ENCODE measurements around the gene ARFGEF3.
A peak's percentile ranks its signal among the peaks of the same experiment; 100 is the strongest.

ARFGEF3 gene

DNA sequence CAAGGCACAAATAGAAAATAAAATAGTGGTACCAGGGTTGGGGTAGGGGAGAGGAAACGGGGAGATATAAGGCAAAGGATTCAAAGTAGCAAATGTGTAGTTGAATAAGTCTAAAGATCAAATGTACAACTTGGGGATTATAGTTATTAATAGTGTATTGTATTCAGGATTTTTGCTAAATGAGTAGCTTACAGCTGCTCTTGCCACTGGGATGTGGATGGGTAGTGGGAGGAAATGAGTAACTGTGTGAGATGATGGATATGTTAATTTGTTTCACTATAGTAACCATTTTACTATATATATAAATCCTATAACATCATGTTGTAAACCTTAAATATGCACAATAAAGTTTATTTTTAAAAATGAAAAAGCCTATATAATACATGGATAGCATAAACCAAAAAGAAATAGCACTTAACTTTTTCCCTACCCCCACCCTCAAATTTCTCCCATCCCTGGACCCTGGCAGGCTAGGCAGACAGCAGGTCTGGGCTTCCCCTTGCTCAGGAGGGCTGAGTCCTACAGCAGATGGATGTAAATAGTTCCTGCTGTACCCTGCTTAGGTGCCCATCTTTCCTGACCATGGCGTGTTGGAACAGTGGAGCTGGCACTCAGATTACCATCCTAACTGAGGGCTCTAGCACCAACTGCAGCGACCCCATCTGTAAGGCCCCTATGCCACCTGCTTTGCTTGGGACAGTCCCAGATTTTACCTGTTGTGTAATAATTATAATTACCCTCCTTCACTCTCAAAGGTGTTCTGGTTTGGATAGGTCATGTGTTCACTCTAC is 85.1 kb downstream of the ARFGEF3 start:
- no peak for DNase-seq

DNA sequence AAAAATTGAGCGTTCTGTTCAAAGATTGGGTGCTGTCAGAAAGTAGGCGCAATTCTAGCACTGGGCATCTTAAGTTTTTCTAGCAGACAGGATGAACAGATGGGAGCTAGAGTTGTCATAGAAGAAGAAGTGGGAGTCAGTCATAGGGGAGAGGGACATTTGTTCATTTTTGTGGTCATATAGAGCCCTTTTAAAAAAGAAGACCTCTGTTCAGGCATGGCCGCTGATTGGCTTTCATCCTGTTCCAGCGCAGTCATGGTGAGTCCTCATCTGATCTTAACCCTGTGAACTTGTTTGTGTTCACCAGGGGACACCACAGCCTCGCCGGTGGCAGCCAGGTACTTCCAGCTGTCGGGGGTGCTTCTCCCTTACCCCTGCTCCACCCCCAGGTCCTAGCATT is 86.3 kb downstream of the ARFGEF3 start:
- no peak for DNase-seq

DNA sequence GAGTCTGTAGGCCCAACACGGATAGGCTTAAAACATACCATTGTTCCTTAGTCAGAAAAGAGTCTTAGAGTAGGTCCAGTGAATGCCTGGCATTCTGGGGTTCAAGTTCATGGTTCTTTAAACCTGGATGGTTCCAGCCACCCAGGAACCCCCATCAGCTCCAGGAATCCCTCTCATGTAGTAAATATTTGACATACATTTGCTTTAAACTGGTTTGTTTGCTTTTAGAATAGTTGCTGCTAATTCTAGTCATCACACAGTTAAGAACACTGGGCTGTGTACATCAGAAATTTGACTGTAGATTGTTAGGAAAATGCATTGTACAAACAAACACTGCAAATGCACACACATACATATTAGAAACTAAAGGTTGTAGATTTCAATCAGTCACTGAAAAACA is 87.1 kb downstream of the ARFGEF3 start:
- no peak for DNase-seq

DNA sequence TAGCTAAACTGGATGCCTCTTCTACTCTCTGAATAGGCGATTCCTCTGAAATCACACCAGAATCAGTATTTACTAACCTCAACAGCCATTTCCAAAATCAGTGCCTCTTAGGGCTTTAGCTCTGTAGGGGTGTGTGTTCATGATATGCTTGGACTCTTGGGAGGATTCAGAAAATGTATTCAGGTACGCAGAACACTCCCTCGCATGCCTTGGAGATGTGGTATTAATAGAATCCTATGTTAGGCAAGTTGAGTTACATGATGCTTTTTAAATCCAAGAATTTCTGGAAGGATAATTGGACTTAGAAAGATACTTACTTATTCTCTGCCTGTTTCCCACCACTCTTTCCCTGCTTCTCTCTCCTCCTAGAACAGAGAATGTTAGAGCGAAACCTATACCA is 88.3 kb downstream of the ARFGEF3 start:
- DNase-seq: no peak

DNA sequence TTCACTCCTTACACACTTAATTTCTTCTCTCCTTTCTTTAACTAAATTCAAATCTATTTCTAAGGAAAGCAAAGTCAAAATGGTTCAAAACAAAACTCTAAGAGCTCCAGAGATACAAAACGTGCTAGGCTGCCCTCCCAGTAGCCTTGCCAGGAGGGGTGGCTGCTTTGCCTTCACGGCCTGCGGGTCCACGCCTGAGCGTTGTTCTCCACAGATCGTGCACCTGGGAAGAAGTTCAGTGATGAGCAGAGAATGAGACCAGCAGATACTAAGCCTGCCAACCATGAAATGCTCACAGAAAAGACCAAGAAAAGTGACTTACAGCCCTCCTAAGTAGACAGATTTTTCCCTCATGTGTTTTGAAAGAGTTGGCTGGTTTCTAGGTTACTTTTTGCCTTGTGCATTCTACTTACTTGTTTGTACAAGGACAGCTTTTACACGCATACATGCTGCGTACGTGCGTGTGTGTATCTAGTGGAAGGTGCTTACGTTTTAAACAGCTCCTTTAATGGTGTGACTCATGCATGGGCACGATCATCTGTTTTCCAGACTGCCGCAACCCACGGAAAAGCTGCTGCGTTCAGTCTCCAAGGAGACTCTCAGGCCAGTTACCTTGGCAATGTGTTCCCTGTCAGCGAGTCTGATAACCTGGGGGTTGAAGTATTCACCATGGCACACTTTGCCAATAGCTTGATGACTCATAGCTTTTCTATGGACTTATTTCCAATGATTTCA is 88.9 kb downstream of the ARFGEF3 start:
- DNase-seq: no peak

DNA sequence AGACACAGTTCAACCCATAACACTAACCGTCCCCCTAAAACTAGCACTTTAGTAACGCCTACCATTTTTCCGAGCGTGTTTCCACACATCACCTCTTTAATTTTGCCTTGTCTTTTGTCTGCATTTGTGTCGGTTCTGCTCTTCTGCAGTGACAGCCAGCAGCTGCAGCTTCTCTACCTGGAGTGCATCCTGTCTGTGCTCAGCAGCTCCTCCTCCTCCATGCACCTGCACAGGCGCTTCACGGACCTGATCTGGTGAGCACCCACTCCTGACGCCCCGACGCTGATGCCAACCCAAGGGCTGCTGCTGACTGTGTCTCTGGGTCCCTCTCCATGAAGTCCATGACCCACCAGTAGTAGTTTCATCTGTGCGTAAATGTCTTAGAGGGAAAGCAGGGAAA is 92.0 kb downstream of the ARFGEF3 start:
- no peak for DNase-seq

DNA sequence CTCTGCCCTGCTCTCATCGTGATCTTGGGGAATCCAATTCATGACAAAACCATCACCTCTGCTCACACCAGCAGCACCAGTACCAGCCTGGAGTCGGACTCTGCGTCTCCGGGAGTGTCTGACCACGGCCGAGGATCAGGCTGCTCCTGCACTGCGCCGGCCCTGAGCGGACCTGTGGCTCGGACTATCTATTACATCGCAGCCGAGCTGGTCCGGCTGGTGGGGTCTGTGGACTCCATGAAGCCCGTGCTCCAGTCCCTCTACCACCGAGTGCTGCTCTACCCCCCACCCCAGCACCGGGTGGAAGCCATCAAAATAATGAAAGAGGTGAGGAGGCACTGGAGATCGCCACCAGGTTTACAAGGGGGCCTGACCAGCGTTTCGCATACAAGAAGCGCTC is 93.7 kb downstream of the ARFGEF3 start:
- DNase-seq: no peak

DNA sequence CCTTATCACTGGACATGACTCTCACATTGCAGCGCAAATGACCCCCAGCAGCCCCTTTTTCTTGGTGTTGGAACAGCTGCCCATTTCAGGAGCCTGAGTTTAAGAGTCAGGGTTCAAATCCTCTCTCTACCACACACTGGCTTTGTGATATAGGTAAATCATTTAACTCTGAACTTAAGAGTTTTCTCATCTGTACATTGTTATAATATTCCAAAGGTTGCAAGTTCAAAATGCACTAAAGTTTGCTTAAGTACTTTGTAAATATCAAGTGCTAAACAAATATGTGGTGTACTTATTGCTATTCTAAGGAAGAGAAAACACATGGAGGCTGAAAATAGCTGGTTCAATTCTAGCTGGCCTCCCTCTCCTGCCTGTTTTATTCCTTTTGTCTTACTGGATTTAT is 95.9 kb downstream of the ARFGEF3 start:
- no peak for DNase-seq

DNA sequence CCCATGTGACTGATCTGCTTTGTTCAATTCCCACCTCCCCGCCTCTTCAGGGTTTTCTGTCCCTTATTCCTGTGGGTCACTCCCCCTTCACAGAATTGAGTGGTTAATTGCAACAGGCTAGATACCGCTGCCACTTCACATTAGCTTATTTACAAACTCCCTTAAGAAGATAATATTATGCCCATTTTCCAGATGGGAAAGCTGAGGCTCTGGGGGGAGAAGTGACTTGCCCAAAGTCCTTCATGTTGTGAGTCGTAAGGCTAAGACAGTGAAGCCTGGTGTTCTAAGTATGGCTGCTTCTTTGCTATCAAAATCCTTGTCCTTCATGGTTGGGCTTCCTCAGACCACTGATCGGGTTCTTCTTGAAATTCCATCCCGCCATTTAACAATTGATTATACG is 96.5 kb downstream of the ARFGEF3 start:
- no peak for DNase-seq

DNA sequence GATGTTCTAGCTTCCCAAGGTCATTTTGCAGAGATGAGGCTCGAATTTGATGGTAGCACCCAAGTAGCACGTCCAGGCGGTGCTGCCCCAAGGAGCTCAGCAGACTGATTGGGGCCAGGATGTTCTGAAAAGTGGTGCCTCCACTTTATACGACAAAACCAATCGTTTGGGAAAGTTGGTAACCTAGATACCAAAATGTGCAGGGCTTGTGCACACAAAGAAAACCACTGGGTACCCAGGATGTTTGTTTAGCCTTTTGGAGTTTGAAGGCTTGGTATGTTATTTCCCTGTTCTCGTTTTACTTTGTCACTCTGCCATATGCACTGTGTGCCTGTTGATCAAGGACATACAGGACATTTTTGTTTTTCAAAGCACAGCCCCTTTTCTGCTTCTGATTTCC is 97.3 kb downstream of the ARFGEF3 start:
- no peak for DNase-seq

DNA sequence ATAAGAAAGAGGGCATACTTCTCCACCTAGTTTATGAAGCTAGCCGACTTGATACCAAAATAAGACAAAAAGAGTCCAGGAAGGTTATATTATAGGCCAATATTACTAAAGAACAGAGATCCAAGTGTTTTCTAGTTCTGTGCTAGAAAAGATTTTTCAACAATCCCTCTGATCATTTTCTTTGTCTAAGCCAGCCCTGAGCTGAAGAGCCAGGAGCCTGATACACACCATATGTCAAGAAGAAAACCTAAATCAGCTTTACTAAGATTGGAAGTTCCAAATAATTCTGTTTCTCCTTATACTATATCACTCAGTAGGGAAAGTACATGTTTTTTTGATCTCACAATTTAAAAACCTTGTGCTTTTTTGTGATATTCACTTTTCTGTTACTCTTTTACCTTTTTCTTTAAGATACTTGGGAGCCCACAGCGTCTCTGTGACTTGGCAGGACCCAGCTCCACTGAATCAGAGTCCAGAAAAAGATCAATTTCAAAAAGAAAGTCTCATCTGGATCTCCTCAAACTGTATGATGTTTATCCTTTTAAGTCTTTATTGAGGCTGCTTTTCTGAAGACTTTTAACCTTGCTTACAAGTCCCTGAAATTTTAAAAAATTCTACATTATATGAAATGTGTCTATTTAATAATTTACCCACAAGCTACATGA is 99.5 kb downstream of the ARFGEF3 start:
- no peak for DNase-seq

DNA sequence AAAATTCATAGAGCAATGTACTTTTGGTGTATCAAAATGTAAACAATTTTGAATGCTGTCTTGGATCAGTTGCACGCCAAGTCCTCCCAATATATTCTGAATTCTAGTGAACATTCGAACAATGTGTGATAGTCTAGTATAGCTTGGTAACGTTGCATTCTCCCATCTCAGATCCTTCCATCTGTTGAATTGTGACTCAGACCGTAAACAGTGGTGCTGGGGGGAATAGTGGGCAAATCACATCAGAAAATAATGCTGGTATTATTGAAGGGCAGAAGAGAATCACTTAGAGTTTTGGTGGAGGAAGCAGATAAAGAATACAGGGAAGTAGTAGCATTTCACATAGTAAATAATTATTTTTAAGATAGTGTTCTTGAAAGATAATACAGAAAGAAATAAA is 102.2 kb downstream of the ARFGEF3 start:
- DNase-seq: no peak

DNA sequence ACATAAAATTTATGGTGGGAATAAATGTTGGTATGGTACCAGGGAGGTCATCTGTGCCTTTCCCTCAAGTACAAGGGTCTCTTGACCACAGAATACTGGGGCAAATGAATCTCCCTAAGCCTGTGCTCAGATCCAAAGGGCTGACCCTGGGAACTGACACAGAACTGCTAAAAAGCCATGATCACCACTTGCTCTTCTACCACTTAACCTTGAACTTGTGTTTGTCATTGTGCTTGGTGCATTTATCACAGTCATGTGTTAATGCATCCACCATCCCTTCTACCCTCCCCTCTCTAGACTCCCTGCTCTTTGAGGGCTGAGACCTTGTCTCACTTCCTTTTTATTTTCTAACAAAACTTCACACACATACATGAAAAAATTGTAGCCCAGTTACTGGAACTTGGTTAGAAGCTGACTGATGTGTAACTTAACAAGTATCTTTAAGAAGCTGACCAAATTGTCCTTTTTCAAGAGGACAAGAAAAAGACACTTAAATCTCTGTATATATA is 102.7 kb downstream of the ARFGEF3 start:
- peak in 1 of 2 donors; percentile 1 for DNase-seq

DNA sequence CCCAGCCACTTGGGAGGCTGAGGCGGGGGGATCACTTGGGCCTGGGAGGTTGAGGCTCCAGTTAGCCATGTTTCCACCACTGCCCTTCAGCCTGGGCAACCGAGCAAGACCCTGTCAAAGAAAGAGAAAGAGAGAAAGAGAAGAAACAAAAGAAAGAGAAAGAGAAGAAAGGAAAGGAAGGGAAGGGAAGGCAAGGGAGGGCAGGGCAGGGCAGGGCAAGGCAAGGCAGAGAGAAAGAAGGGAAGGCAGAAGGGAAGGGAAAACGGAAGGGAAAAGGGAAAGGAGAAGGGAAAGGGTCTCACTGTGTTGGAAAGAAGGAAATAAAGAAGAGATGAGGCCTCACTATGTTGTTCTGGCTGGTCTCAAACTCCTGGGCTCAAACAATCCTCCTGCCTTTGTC is 104.4 kb downstream of the ARFGEF3 start:
- no peak for DNase-seq

DNA sequence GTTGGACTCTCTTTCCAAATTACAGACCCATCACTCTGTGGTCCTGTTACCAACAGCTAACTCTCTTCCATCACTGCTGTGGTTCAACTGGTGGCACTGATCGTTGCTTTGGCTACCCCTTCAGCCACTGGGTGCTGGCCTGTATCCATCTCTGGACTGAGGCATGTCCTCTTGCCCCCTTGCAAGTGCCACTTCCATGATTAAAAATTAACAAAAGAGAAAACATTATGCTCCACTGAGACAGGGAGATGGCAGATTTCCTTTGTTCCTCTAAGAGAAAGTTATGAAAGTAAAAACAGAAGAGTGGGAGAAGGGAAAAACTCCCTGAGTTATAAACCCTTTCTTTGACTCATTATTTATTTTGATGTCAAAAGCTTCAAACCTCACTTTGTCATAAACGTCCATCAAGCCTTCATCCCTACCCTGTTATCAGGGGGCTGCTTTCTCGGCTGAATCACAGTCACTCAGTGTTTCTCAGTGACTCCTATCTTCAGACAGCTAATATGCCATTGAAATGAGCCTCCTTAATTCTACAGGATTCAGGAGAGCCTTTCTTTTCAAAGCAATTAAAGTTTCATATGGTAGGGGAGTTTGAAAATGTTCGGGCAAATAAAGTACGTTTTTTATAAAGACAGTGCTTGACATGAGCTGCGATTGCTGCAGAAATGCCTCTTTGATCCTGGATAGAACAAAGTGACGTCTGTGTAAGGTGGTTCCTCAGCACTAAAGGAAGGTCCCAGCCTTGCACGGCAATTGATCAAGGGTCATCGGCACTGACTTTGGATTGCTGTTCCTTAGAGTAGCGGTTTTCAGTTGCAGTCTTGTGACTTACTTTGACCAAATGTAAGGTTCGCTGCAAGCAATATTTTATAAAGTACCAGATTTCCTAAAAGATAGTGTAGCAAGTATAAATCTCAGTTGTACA is 106.5 kb downstream of the ARFGEF3 start:
- DNase-seq: no peak

DNA sequence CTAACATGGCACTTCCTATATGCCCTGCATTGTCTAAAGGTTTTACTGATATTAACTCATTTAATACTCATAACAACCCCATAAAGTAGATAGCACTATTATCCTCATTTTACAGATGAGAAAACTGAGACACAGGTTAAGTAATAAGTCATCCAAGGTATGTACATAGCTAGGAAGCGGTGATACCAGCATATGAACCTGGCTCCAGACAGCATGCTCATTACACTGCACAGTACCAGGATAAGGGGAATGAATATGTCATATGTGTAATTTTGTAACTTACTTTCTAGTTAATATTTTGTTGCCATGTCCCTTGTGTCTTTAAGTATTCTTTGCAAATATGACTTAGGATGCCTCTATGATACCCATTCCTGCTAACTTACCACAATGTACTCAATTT is 109.7 kb downstream of the ARFGEF3 start:
- no peak for DNase-seq

DNA sequence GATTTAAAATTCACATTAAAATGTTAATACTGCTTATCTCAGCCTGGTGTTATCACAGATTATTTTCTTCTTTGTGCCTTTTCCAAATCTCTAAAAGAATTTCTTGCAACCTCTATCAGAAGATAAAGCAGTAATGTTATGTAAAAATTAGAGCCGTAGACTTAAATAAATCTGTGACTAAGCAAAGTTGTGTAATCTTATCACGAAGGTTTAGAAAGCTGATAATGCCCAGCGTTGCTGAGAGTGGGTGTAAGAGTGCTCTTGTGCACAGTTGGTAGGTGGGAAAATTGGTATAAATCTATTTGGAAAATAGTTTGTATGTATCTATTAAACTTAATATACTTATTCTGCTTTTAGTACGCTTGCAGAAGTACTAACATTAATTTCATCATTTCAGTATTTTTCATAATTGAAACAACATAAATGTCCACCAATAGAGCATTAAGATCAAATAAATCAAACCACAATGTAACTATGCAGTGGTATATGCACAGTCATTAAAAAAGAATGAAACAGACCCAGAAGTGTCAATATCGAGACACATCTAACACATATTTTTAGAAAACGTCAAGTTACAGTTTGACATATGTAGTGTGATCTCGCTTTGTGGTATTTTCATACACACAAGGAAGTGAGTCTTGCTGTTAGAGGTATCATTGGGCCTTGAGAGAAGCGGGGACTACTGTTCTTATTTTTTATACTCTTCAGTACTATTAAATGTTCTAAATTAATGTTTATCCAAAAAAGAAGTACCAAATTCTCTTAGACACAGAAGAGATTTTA is 111.0 kb downstream of the ARFGEF3 start:
- no peak for DNase-seq

DNA sequence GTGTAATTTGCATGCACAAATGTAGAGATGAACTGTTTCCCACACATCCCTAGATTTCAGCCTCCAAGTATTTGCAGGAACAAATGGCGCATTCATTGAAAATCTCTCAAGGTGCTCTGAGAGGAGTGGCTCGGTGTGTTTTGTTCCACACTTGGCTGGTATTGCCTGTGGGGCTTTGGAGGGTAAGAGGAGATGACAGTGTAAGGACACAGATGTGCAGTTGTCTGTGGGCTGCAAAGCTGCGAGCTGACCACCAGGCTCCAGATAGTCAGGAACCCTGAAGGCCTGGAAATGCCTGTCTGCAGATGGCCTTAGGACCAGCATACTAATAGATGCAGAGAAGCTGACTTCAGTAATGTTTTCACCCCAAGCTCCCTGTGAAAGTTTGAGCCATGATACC is 114.2 kb downstream of the ARFGEF3 start:
- DNase-seq: no peak

DNA sequence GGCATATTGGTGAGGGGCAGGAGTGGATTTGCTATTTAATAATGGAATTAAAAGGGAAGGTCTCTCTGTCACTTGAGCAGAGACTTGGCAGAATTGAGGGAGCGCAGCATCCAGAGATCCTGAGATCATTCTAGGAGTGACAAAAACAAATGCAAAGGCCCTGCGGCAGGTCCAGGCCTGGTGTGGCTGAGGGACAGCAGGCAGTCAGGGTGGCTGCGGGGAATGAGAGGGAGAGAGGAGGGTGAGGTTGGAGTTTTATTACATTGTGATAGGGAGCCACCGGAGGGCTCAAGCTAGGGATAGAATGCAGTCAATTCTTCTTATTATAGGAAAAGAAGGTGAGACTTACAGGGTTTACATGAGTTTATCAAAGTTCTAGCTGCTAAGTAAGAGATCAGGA is 116.1 kb downstream of the ARFGEF3 start:
- DNase-seq: no peak

DNA sequence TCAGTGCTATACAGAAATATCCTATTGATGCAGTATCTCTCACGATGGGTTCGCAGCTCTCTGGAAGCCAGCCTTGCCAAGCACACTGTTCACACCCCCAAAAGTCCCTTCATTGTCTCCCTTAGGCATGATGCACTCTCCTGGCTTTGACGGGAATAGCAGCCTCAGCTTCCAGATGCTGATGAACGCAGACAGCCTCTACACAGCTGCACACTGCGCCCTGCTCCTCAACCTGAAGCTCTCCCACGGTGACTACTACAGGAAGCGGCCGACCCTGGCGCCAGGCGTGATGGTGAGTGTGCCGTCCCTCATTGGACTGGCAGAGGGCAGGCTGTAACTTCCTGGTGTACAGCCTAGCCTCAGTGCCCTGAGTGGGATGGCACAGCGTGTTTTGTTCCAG is 116.6 kb downstream of the ARFGEF3 start:
- no peak for DNase-seq

DNA sequence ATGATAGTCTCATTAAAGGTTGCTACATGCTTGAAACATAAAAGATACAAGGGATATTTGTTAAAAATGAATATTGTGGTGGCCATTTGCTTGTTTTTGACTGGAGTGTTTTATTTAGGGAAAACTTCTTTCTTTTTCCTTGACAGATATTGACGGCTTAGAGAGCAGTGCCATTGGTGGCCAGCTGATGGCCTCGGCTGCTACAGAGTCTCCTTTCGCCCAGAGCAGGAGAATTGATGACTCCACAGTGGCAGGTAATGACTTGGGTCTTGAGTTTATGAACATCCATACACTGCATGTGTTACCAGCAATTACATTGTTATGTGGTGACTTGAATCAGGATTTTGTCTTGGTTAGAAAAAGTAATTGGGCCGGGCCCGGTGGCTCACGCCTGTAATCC is 124.1 kb downstream of the ARFGEF3 start:
- no peak for DNase-seq

DNA sequence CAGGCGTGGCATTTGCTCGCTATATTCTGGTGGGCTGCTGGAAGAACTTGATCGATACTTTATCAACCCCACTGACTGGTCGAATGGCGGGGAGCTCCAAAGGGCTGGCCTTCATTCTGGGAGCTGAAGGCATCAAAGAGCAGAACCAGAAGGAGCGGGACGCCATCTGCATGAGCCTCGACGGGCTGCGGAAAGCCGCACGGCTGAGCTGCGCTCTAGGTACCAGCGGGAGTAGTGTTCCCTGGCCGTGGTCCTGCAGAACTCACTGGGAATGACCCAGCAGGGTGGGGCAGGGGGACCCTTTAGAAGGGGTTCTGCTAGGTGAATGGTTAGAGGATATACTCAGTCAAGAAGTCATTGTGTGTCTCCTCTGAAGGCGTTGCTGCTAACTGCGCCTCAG is 125.0 kb downstream of the ARFGEF3 start:
- no peak for DNase-seq
